Astrocyte (in vitro differentiated cells and primary cell): Measurements from ENCODE around the gene CFAP298. TPM values are rescaled to one million over a fixed set of nuclear protein-coding genes. Genes with fewer than 3 reads are reported as not detected.

Source experiments
- DNase-seq: peaks from one replicate; pipeline ENCODE4 v3.0.0-alpha.2; 2010; ENCODE audit warnings: low read depth
- FAIRE-seq: peaks from 2 replicates; lab custom pipeline; 2011; peaks lifted over from hg19 to GRCh38; lab: Jason Lieb, UNC
- H2AFZ ChIP-seq: 2 replicates; pipeline ENCODE4 v1.6.0; 2012; ENCODE audit warnings: low read depth, low read length, inconsistent platforms
- H3K27ac ChIP-seq: 2 replicates; pipeline ENCODE4 v1.5.1; 2011; ENCODE audit warnings: low read depth, low read length, inconsistent platforms
- H3K27me3 ChIP-seq: 2 replicates; pipeline ENCODE4 v1.6.0; 2011; ENCODE audit warnings: low read length, inconsistent platforms; ENCODE audit not compliant: insufficient read depth
- H3K36me3 ChIP-seq: 2 replicates; pipeline ENCODE4 v1.5.1; 2011; ENCODE audit warnings: low read length, inconsistent platforms; ENCODE audit not compliant: insufficient read depth
- H3K4me1 ChIP-seq: 2 replicates; pipeline ENCODE4 v1.5.1; 2011; ENCODE audit warnings: low read length, inconsistent platforms; ENCODE audit not compliant: insufficient read depth
- H3K4me2 ChIP-seq: 2 replicates; pipeline ENCODE4 v1.6.0; 2012; ENCODE audit warnings: low read length, inconsistent platforms
- H3K4me3 ChIP-seq: 2 replicates; pipeline ENCODE4 v1.5.1; 2011; ENCODE audit warnings: low read depth, mild to moderate bottlenecking, low read length, inconsistent platforms; ENCODE audit not compliant: insufficient read depth
- H3K79me2 ChIP-seq: 2 replicates; pipeline ENCODE4 v1.6.0; 2012; ENCODE audit warnings: mild to moderate bottlenecking, low read length, inconsistent platforms; ENCODE audit not compliant: insufficient read depth
- H3K9ac ChIP-seq: 2 replicates; pipeline ENCODE4 v1.6.0; 2012; ENCODE audit warnings: mild to moderate bottlenecking, low read length, inconsistent platforms
- H3K9me3 ChIP-seq: 2 replicates; pipeline ENCODE4 v1.5.1; 2012; ENCODE audit warnings: low read depth, mild to moderate bottlenecking, low read length, inconsistent platforms; ENCODE audit not compliant: insufficient read depth
- H4K20me1 ChIP-seq: 2 replicates; pipeline ENCODE4 v1.6.0; 2012; ENCODE audit warnings: low read length, inconsistent platforms; ENCODE audit not compliant: insufficient read depth
- H3K27ac Mint-ChIP-seq: one replicate; pipeline ENCODE4 v1.8.0; 2021; ENCODE audit warnings: mild to moderate bottlenecking, mixed read lengths; ENCODE audit not compliant: unreplicated experiment
- H3K27me3 Mint-ChIP-seq: one replicate; pipeline ENCODE4 v1.8.0; 2021; ENCODE audit warnings: low read depth, mixed read lengths; ENCODE audit not compliant: unreplicated experiment
- H3K36me3 Mint-ChIP-seq: one replicate; pipeline ENCODE4 v1.8.0; 2021; ENCODE audit warnings: low read depth, mixed read lengths; ENCODE audit not compliant: unreplicated experiment
- H3K4me1 Mint-ChIP-seq: one replicate; pipeline ENCODE4 v1.8.0; 2021; ENCODE audit warnings: low read depth, mixed read lengths; ENCODE audit not compliant: unreplicated experiment
- H3K4me3 Mint-ChIP-seq: one replicate; pipeline ENCODE4 v1.8.0; 2021; ENCODE audit warnings: mild to moderate bottlenecking, moderate library complexity, mixed read lengths; ENCODE audit not compliant: unreplicated experiment
- H3K9me3 Mint-ChIP-seq: one replicate; pipeline ENCODE4 v1.8.0; 2021; ENCODE audit warnings: mild to moderate bottlenecking, mixed read lengths; ENCODE audit not compliant: unreplicated experiment
- CTCF ChIP-seq: IDR thresholded peaks from 2 replicates; pipeline ENCODE4 v1.5.1; 2011; ENCODE audit warnings: low read depth, mild to moderate bottlenecking, inconsistent platforms, low read length, moderate library complexity; ENCODE audit not compliant: insufficient read depth
- EZH2 ChIP-seq: IDR thresholded peaks from 2 replicates; pipeline ENCODE4 v1.6.1; 2012; ENCODE audit warnings: mild to moderate bottlenecking, low read length, inconsistent platforms; ENCODE audit not compliant: insufficient read depth
- total RNA-seq: library from RNA; stranded (reverse); gene quantifications from 2 replicates; pipeline ENCODE4 v1.2.1, GENCODE V29; 2021

The CFAP298 gene
- total RNA-seq, 1 donor from 2014 or later = 28.7 TPM

GRCh38 chr21:32608851-32609250, 3.3 kb downstream of the CFAP298 start:
- Histone ChIP-seq H3K27ac (no peak overlapping the region), H3K36me3 (peaks cover 21% of the 10 kb centered on the region), H2AFZ (no peak overlapping the region), H3K27me3 (no peaks in the 10 kb centered on the region), H3K4me2 (no peak overlapping the region), H3K9me3 (no peaks in the 10 kb centered on the region), H3K9ac (no peak overlapping the region), H4K20me1 (peaks cover 9% of the 10 kb centered on the region), H3K4me3 (no peak overlapping the region), H3K79me2 (peaks cover 25% of the 10 kb centered on the region), H3K4me1 (no peaks in the 10 kb centered on the region)
- no peak for FAIRE-seq
- Mint-ChIP-seq H3K27me3 (no peaks in the 10 kb centered on the region), H3K9me3 (peaks cover 1% of the 10 kb centered on the region), H3K4me3 (no peak overlapping the region), H3K36me3 (peaks cover 10% of the 10 kb centered on the region), H3K4me1 (no peaks in the 10 kb centered on the region), H3K27ac (no peak overlapping the region)
- DNase-seq = no peak
- TF ChIP-seq CTCF (no peak), EZH2 (no peak)

GRCh38 chr21:32605469-32605868, 6.7 kb downstream of the CFAP298 start:
- no peaks in the 10 kb centered on the region for H3K27me3 ChIP-seq
- no peak overlapping the region for H3K4me2 ChIP-seq
- H3K9me3 ChIP-seq = no peaks in the 10 kb centered on the region
- no peak overlapping the region for H2AFZ ChIP-seq
- no peak overlapping the region for H3K27ac ChIP-seq
- Mint-ChIP-seq H3K9me3 (peaks cover 1% of the 10 kb centered on the region), H3K4me1 (no peaks in the 10 kb centered on the region), H3K27ac (no peak overlapping the region), H3K4me3 (no peak overlapping the region), H3K36me3 (peaks cover 10% of the 10 kb centered on the region), H3K27me3 (no peaks in the 10 kb centered on the region)
- H4K20me1 ChIP-seq = peaks cover 9% of the 10 kb centered on the region
- no peaks in the 10 kb centered on the region for H3K4me1 ChIP-seq
- TF ChIP-seq CTCF (no peak), EZH2 (no peak)
- no peak overlapping the region for H3K9ac ChIP-seq
- DNase-seq (no peak), FAIRE-seq (no peak)
- H3K79me2 ChIP-seq = peaks cover 12% of the 10 kb centered on the region
- H3K36me3 ChIP-seq = peaks cover 29% of the 10 kb centered on the region
- H3K4me3 ChIP-seq = no peak overlapping the region

GRCh38 chr21:32604464-32604863, 7.7 kb downstream of the CFAP298 start:
- FAIRE-seq (no peak), DNase-seq (no peak)
- H3K79me2 ChIP-seq = peaks cover 3% of the 10 kb centered on the region
- no peaks in the 10 kb centered on the region for H3K9me3 ChIP-seq
- H3K36me3 Mint-ChIP-seq = peaks cover 10% of the 10 kb centered on the region
- no peak overlapping the region for H2AFZ ChIP-seq
- TF ChIP-seq EZH2 = no peak
- no peak for TF ChIP-seq CTCF
- H3K36me3 ChIP-seq = peaks cover 25% of the 10 kb centered on the region
- H3K4me1 ChIP-seq = no peaks in the 10 kb centered on the region
- H4K20me1 ChIP-seq = no peaks in the 10 kb centered on the region
- H3K9me3 Mint-ChIP-seq = peaks cover 1% of the 10 kb centered on the region
- no peak overlapping the region for H3K9ac ChIP-seq
- no peaks in the 10 kb centered on the region for H3K4me1 Mint-ChIP-seq
- no peak overlapping the region for H3K27ac Mint-ChIP-seq
- H3K27me3 ChIP-seq = no peaks in the 10 kb centered on the region
- no peak overlapping the region for H3K27ac ChIP-seq
- no peak overlapping the region for H3K4me3 ChIP-seq
- no peak overlapping the region for H3K4me2 ChIP-seq
- no peak overlapping the region for H3K4me3 Mint-ChIP-seq
- H3K27me3 Mint-ChIP-seq = no peaks in the 10 kb centered on the region
